LNCAP (cell line): Measurements from ENCODE around the gene TPPP3.

Source experiments
- TF ChIP-seq, protein P1 (sequence below): fragments of 450-650 bp; IDR thresholded peaks from 2 replicates; pipeline ENCODE4 v1.5.1; 2017; ENCODE audit warnings: mild to moderate bottlenecking

The TPPP3 gene

DNA sequence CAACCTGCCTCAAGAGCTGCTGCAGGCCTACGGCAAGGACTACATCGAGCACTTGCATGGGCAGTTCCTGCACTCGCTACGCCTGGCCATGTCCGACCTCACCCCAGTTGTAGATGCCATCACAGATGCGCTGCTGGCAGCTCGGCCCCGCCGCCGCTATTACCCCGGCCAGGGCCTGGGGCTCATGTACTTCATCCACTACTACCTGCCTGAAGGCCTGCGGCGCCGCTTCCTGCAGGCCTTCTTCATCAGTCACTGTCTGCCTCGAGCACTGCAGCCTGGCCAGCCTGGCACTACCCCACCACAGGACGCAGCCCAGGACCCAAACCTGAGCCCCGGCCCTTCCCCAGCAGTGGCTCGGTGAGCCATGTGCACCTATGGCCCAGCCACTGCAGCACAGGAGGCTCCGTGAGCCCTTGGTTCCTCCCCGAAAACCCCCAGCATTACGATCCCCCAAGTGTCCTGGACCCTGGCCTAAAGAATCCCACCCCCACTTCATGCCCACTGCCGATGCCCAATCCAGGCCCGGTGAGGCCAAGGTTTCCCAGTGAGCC is 43.4 kb upstream of the TPPP3 start:
- TF ChIP-seq, protein P1, sequence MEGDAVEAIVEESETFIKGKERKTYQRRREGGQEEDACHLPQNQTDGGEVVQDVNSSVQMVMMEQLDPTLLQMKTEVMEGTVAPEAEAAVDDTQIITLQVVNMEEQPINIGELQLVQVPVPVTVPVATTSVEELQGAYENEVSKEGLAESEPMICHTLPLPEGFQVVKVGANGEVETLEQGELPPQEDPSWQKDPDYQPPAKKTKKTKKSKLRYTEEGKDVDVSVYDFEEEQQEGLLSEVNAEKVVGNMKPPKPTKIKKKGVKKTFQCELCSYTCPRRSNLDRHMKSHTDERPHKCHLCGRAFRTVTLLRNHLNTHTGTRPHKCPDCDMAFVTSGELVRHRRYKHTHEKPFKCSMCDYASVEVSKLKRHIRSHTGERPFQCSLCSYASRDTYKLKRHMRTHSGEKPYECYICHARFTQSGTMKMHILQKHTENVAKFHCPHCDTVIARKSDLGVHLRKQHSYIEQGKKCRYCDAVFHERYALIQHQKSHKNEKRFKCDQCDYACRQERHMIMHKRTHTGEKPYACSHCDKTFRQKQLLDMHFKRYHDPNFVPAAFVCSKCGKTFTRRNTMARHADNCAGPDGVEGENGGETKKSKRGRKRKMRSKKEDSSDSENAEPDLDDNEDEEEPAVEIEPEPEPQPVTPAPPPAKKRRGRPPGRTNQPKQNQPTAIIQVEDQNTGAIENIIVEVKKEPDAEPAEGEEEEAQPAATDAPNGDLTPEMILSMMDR: no peak

DNA sequence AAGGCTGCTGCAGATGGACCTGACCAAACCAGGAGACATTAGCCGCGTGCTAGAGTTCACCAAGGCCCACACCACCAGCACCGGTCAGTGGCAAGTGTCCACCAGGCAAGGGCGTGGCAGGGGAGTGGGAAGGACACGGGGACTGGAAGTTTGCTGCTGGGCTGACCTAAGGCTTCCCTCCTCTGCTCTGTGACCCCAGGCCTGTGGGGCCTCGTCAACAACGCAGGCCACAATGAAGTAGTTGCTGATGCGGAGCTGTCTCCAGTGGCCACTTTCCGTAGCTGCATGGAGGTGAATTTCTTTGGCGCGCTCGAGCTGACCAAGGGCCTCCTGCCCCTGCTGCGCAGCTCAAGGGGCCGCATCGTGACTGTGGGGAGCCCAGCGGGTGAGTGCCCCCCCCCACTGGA is 42.5 kb upstream of the TPPP3 start:
- TF ChIP-seq, protein P1: no peak

DNA sequence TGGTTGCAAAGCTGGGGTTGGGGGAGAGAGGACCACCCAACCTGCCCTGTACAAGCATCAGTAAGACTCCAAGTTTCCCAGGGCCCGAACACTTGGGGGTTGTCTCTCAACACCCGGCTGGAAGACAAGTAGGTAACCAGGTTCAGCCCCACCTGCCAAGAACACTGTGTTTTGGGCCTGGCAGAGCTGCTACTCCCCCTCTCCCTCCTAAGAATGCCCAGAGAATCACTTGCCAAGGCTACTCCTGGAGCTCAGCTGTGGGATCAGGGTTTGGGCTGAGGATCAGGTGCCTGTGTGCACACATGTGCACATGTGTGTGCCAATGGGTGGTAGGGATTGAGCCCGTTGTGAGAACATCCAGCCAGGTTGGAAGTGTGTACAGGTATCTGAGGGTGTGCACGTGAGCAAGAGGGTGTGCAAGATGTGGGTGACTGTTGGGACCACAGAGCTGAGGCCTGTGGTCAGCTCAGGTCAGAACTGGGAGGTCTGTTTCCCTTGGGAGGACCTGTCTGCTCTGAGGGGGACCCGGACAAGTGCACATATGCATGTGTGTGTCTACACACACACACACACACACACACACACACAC is 39.9 kb upstream of the TPPP3 start:
- TF ChIP-seq, protein P1: no peak

DNA sequence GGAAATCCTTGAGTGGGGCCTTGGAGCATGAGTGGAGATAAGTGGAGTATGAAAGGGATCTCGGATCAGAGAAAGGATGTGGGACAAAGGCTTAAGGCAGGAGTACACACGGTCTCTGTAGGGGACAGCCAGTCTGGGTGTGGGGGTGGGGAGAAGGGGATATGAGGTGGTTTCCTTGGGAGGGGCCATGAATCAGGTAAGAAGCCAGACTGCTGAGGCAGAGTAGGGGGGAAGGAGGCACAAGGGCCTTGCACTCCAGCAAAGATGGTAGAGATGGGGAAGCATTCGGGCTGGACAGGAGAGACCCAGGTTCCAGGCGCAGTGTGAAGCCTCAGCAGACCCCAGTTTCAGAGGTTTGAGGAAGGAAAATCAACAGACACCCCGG is 39.2 kb upstream of the TPPP3 start:
- TF ChIP-seq, protein P1: no peak

DNA sequence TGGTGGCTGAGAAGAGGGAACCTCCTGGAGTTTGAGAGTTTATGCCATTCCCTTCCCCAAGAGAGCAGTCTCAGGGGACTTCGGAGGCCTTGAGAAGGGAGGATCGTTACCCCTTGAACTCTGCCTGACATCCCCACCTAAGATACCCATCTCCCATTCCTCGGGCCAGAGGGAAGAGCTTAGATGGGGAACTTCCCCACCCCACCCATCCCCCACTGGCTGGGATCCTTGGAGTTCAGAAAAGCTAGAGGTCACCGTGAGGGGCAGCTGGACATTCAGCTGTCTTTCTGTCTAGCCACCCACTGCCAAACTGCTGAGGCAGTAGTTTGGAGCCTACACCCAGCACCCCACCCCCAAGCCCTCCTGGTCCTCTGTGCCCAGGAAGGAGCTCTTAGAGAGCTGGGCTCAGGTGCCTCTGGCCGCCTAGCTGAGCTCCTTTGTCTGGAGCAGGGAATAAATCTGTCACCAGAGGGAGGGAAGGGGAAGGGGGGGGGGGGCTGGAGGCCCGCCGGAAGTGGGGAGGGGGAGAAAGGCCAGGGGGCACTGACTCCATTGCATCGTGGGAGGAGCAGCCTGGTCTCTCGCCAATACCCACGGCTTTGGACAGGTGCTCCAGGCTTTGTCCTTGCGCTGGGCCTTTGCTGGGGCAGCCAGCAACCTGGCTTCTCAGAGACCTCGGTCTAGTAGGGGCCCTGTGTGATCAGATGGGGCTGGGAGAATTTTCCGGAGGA is 38.6 kb upstream of the TPPP3 start:
- TF ChIP-seq, protein P1: no peak

DNA sequence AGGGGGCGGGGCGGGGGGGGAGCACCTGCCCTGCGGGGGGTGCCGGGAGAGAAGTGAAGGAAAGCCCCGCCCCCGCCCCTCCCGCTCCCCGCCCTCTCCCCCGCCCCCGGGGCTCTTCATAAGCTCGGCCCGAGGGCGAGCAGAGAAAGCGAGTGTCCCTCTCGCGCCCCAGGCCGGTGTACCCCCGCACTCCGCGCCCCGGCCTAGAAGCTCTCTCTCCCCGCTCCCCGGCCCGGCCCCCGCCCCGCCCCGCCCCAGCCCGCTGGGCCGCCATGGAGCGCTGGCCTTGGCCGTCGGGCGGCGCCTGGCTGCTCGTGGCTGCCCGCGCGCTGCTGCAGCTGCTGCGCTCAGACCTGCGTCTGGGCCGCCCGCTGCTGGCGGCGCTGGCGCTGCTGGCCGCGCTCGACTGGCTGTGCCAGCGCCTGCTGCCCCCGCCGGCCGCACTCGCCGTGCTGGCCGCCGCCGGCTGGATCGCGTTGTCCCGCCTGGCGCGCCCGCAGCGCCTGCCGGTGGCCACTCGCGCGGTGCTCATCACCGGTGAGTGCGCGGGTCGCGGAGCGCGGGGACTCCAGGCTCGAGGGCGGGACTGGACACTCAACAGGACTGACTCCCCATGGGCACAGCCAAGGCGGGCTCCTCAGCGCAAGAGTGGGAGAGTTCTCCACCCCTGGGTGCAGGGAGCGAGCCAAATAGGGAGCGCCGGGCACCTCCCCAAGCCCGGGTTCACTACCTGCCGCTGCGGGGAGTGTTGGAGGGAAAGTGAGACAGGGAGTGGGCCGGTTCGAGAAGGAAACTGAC is 37.9 kb upstream of the TPPP3 start, which contains the start of gene HSD11B2:
HSD11B2 (plus strand) TSS at position 145 of the 798 bp plus-strand sequence; CDS start at position 273, 128 bp downstream.
- TF ChIP-seq, protein P1: peak; percentile 52

DNA sequence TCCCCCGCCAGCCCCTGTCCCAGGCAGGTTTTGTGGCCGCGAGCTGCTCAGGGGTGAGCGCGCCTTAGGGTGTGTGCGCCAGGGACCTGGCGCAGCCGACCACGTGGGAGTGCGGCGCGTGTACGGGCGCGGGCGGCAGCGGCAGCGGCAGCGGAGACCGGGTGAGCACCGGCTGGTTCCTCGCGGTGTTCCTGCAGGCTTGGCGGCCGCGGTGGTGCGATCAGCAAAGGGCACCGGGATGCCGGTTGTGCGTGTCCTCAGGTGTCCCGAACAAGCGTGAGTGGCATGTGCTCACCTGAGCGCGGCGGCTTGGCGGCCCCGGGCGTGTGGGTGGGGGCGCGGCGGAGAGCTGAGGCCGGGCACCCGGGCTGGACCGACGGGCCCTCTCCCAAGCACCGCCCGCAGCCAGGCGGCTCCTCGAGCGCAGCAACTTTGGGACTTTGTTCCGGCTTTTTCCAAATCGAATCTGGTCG is 37.2 kb upstream of the TPPP3 start:
- TF ChIP-seq, protein P1: no peak
